Left ventricle myocardium inferior (tissue), 1 donor: ENCODE measurements around the gene SLCO4A1. TPM values are rescaled to one million over a fixed set of nuclear protein-coding genes. Genes with fewer than 3 reads are reported as not detected.

Experiments used
- DNase-seq: peaks from one replicate; pipeline ENCODE4 v3.0.0-alpha.2; 2020
- H3K27ac ChIP-seq: fragments of 200-600 bp; replicated peaks from 2 replicates; pipeline ENCODE4 v1.8.0; 2021
- H3K27me3 ChIP-seq: fragments of 200-600 bp; 2 replicates; pipeline ENCODE4 v1.8.0; 2021; ENCODE audit warnings: low read depth
- H3K36me3 ChIP-seq: fragments of 200-600 bp; 2 replicates; pipeline ENCODE4 v1.8.0; 2021
- H3K4me1 ChIP-seq: fragments of 200-600 bp; 2 replicates; pipeline ENCODE4 v1.8.0; 2021
- H3K4me3 ChIP-seq: fragments of 200-600 bp; 2 replicates; pipeline ENCODE4 v1.8.0; 2021; ENCODE audit warnings: mild to moderate bottlenecking, moderate library complexity
- H3K9me3 ChIP-seq: fragments of 200-600 bp; replicated peaks from 2 replicates; pipeline ENCODE4 v1.8.0; 2021
- intact Hi-C: fragments of 100-400 bp; cut with micrococcal nuclease; formaldehyde crosslinking; loops from one replicate; pipeline ENCODE4 v1.11.0; 2022
- total RNA-seq: library from RNA; stranded (reverse); fragmentation: NEBNext Ultra II Directional; extraction: Animal tissue kit (Norgen Biotek cat#: 25700); gene quantifications from one replicate; pipeline ENCODE4 v1.2.1, GENCODE V29; 2021
- TF ChIP-seq, protein P1 (sequence below): fragments of 200-600 bp; IDR thresholded peaks from 2 replicates; pipeline ENCODE4 v1.8.0; 2021; ENCODE audit warnings: antibody characterized with exemption, mild to moderate bottlenecking, borderline replicate concordance
- donor health status: DM: no; HTN: yes; CAD: no; lungs with severe emphysema.

The SLCO4A1 gene
- total RNA-seq, 1 donor from 2014 or later: 12.7 TPM

GRCh38 chr20:62635852-62636251 is 6.5 kb upstream of the SLCO4A1 start:
- intact Hi-C loops: no loop called here
- DNase-seq: no peak
- H3K27ac ChIP-seq: no peak overlapping the region
- no peaks in the 10 kb centered on the region for H3K36me3 ChIP-seq
- TF ChIP-seq, protein P1, sequence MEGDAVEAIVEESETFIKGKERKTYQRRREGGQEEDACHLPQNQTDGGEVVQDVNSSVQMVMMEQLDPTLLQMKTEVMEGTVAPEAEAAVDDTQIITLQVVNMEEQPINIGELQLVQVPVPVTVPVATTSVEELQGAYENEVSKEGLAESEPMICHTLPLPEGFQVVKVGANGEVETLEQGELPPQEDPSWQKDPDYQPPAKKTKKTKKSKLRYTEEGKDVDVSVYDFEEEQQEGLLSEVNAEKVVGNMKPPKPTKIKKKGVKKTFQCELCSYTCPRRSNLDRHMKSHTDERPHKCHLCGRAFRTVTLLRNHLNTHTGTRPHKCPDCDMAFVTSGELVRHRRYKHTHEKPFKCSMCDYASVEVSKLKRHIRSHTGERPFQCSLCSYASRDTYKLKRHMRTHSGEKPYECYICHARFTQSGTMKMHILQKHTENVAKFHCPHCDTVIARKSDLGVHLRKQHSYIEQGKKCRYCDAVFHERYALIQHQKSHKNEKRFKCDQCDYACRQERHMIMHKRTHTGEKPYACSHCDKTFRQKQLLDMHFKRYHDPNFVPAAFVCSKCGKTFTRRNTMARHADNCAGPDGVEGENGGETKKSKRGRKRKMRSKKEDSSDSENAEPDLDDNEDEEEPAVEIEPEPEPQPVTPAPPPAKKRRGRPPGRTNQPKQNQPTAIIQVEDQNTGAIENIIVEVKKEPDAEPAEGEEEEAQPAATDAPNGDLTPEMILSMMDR: no peak
- peaks cover 27% of the 10 kb centered on the region for H3K4me1 ChIP-seq
- H3K27me3 ChIP-seq: peaks cover 93% of the 10 kb centered on the region
- H3K4me3 ChIP-seq: no peak overlapping the region
- no peaks in the 10 kb centered on the region for H3K9me3 ChIP-seq

GRCh38 chr20:62636446-62636845 is 5.9 kb upstream of the SLCO4A1 start:
- no peak overlapping the region for H3K4me3 ChIP-seq
- H3K9me3 ChIP-seq: no peaks in the 10 kb centered on the region
- intact Hi-C loops: no loop called here
- H3K36me3 ChIP-seq: no peaks in the 10 kb centered on the region
- DNase-seq: no peak
- TF ChIP-seq, protein P1: no peak
- no peak overlapping the region for H3K27ac ChIP-seq
- peaks cover 31% of the 10 kb centered on the region for H3K4me1 ChIP-seq
- H3K27me3 ChIP-seq: peaks cover 93% of the 10 kb centered on the region

- no peak overlapping the region for H3K4me3 ChIP-seq
- intact Hi-C loops: no loop called here
- no peaks in the 10 kb centered on the region for H3K9me3 ChIP-seq
- peaks cover 93% of the 10 kb centered on the region for H3K27me3 ChIP-seq
- peaks cover 34% of the 10 kb centered on the region for H3K4me1 ChIP-seq
- H3K36me3 ChIP-seq: no peaks in the 10 kb centered on the region
- H3K27ac ChIP-seq: no peak overlapping the region
- TF ChIP-seq, protein P1: no peak
- DNase-seq: no peak
These were observed 5.2 kb upstream of the SLCO4A1 start for GRCh38 chr20:62637110-62637509.

- Histone ChIP-seq H3K4me1 (peaks cover 34% of the 10 kb centered on the region), H3K36me3 (no peaks in the 10 kb centered on the region), H3K4me3 (no peak overlapping the region), H3K9me3 (no peaks in the 10 kb centered on the region), H3K27me3 (peaks cover 93% of the 10 kb centered on the region), H3K27ac (no peak overlapping the region)
- TF ChIP-seq, protein P1: no peak
- DNase-seq: no peak
- intact Hi-C loops: no loop called here
These were observed 4.7 kb upstream of the SLCO4A1 start for GRCh38 chr20:62637521-62638054.

DNA sequence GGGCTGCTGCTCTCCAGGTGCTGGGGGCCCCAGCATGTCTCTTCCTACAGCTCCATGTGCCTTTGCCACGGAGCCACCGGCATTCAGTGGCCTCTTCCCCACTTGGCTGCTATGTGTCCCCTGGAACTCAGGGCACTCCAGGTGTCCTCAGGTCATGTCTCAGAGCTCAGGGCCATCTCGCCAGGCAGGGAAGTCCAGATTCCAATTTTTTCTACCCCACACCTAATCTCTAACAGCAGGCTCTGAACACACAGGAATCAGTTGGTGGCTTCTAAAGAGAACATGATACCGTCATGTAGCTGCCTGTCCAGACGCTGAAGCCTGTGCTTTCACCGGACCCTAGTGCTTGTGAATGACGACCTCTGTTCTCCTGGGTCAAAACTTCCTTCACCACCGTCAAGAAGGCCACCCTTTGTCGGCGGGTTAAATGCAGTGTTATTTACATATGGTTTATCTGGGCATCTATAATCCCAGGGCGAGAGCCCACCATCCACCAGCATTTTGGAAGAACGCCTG is 4.2 kb upstream of the SLCO4A1 start:
- no peak for DNase-seq
- Histone ChIP-seq H3K27me3 (peaks cover 93% of the 10 kb centered on the region), H3K9me3 (no peaks in the 10 kb centered on the region), H3K4me1 (peaks cover 34% of the 10 kb centered on the region), H3K36me3 (no peaks in the 10 kb centered on the region), H3K27ac (no peak overlapping the region), H3K4me3 (no peak overlapping the region)
- TF ChIP-seq, protein P1: no peak
- intact Hi-C loops: no loop called here
